HCEC 1CT (cell line): ENCODE results near the gene LRTM2.
"Not testable (repeated sequence)": the region's sequence is repeated elsewhere in the genome, so short reads cannot be mapped to it uniquely, and the experiment has no call there.

Source experiments
- DNase-seq: peaks from one replicate; pipeline ENCODE4 v3.0.0-alpha.2; 2017

LRTM2 gene

GRCh38 chr12:1812650-1813302 lies 7.6 kb upstream of the LRTM2 start:
- peak; percentile 67 for DNase-seq

GRCh38 chr12:1814266-1814665 lies 6.1 kb upstream of the LRTM2 start:
- DNase-seq = no peak

GRCh38 chr12:1815108-1815507 lies 5.3 kb upstream of the LRTM2 start:
- DNase-seq = no peak

- DNase-seq = no peak
Measured at GRCh38 chr12:1815814-1816729, 4.3 kb upstream of the LRTM2 start.

- no peak for DNase-seq
Measured at GRCh38 chr12:1816730-1817348, 3.5 kb upstream of the LRTM2 start.

GRCh38 chr12:1817928-1818327 lies 2.4 kb upstream of the LRTM2 start:
- not testable (repeated sequence) for DNase-seq

GRCh38 chr12:1819050-1819449 lies 1.3 kb upstream of the LRTM2 start:
- no peak for DNase-seq

GRCh38 chr12:1819571-1819970 lies 794 bp upstream of the LRTM2 start:
- no peak for DNase-seq

GRCh38 chr12:1820896-1821291 lies 529 bp downstream of the LRTM2 start:
- DNase-seq = no peak

GRCh38 chr12:1821805-1822204 lies 1.4 kb downstream of the LRTM2 start:
- DNase-seq = no peak

GRCh38 chr12:1822699-1823098 lies 2.3 kb downstream of the LRTM2 start:
- DNase-seq = no peak

GRCh38 chr12:1823237-1823636 lies 2.9 kb downstream of the LRTM2 start:
- DNase-seq = no peak

- DNase-seq = no peak
Measured at GRCh38 chr12:1825382-1826102, 5.2 kb downstream of the LRTM2 start.

- no peak for DNase-seq
Measured at GRCh38 chr12:1826401-1826800, 6.0 kb downstream of the LRTM2 start.

GRCh38 chr12:1826867-1827705 lies 6.7 kb downstream of the LRTM2 start:
- no peak for DNase-seq

GRCh38 chr12:1827826-1828805 lies 7.8 kb downstream of the LRTM2 start:
- no peak for DNase-seq

GRCh38 chr12:1828856-1829255 lies 8.5 kb downstream of the LRTM2 start:
- DNase-seq = no peak

GRCh38 chr12:1829306-1829900 lies 9.0 kb downstream of the LRTM2 start:
- no peak for DNase-seq

- DNase-seq = no peak
Measured at GRCh38 chr12:1830401-1830845, 10.1 kb downstream of the LRTM2 start.
